Measurements from ENCODE around the gene RASGEF1B. TPM values are rescaled to one million over a fixed set of nuclear protein-coding genes. Genes with fewer than 3 reads are reported as not detected.

RASGEF1B gene
- total RNA-seq, 1 experiment from 2014 or later: 7.5 TPM

DNA sequence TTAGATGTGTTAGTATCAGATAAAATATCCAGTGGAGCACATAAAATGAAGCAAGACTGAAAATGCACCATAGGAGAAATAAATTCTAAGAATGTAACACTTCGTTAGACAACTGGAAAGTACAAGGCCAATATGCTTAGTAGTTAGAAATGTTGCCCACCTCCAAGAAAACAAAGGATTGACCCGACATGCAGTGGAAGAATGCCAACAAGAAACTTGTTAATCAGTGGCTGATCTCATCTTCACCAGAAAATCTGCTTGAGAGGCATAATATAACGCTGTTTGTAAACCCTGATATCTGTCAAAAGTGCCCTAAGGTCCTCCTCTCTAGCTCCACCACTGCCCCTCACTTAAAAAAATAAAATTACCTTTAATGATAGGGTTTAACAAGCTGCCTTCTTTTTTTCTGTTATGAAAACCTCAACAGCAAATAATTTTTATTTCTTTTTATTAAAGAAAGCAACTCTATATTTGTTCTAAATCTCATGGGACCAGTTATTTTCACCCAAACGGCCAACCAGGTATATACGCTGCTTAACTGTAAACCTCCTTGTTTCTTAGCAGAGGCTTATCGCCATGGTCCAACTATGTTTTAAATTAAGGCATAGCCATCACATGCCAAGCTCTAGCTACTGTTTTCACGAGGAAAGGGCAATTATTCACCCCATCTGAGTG is 1.8 kb downstream of the RASGEF1B start:
- no peak overlapping the region for H2AFZ ChIP-seq (ENCODE audit: low read length)
- no peak overlapping the region for H2BK120ac ChIP-seq (ENCODE audit: low read depth, low read length, poor library complexity, severe bottlenecking)
- H3K27me3 ChIP-seq (ENCODE audit: insufficient read depth, low read length): peaks cover 8% of the 10 kb centered on the region; the same call in 1 of the 2 replicates
- no peaks in the 10 kb centered on the region for H3K79me1 ChIP-seq (ENCODE audit: insufficient read depth, low read depth, low read length, poor library complexity, severe bottlenecking)
- peaks cover 22% of the 10 kb centered on the region for H3K27me3 Mint-ChIP-seq (ENCODE audit: low read depth)
- H2BK15ac ChIP-seq (ENCODE audit: low read depth, low read length): no peak overlapping the region
- no peak overlapping the region for H4K5ac ChIP-seq (ENCODE audit: insufficient read length, low read depth, low read length)
- no peak overlapping the region for H3K18ac ChIP-seq (ENCODE audit: insufficient read length, low read depth, low read length)
- no peaks in the 10 kb centered on the region for H4K20me1 ChIP-seq (ENCODE audit: control insufficient read depth, insufficient read depth, insufficient read length)
- peaks cover 0 to 3% of the 10 kb centered on the region in 2 experiments; a peak in 2 of 5 replicates for H3K9me3 Mint-ChIP-seq
- H3K4ac ChIP-seq (ENCODE audit: low read depth, low read length): no peak overlapping the region
- H3K27ac ChIP-seq (ENCODE audit: insufficient read length, low read depth, low read length): no peak overlapping the region
- no peak overlapping the region for H3K56ac ChIP-seq (ENCODE audit: insufficient read length, low read depth, low read length)
- H3K23ac ChIP-seq (ENCODE audit: insufficient read length, low read depth, low read length): no peak overlapping the region
- H3K27ac Mint-ChIP-seq: no peak overlapping the region; a peak in 1 of 7 replicates
- H4K91ac ChIP-seq (ENCODE audit: insufficient read length, low read depth, low read length): no peak overlapping the region
- no peak overlapping the region for H2BK20ac ChIP-seq (ENCODE audit: low read depth, low read length, poor library complexity, severe bottlenecking)
- H3K4me1 ChIP-seq (ENCODE audit: insufficient read depth, low read length): no peaks in the 10 kb centered on the region; the same call in 1 of the 2 replicates
- H3K9me3 ChIP-seq (ENCODE audit: control insufficient read depth, low read depth, low read length): no peaks in the 10 kb centered on the region
- no peak for DNase-seq
- no peak overlapping the region for H3K14ac ChIP-seq (ENCODE audit: insufficient read depth, low read length)
- no peak overlapping the region for H3T11ph ChIP-seq (ENCODE audit: low read length)
- peaks cover 51 to 58% of the 10 kb centered on the region in 2 experiments for H3K4me1 Mint-ChIP-seq
- H3K36me3 Mint-ChIP-seq (ENCODE audit: insufficient read depth in 1 of 3, low read depth in 3 of 3): peaks cover 0 to 3% (median 2%) of the 10 kb centered on the region in 3 experiments; a peak in 4 of 7 replicates
- H3K79me2 ChIP-seq (ENCODE audit: insufficient read depth, low read length): no peaks in the 10 kb centered on the region
- H2AK5ac ChIP-seq (ENCODE audit: insufficient read length, low read length): no peak overlapping the region
- H2BK5ac ChIP-seq (ENCODE audit: insufficient read length, low read length): no peak overlapping the region
- no peak overlapping the region for H3K9ac ChIP-seq (ENCODE audit: extremely low read depth, insufficient read length, low read length)
- no peak overlapping the region for H4K8ac ChIP-seq (replicated peaks; ENCODE audit: insufficient read length, low read depth, low read length)
- H3K4me2 ChIP-seq (ENCODE audit: insufficient read depth, insufficient read length, low read length): peak overlapping the region; percentile 90
- no CpG with 5 or more reads among the region's 7 CpGs for WGBS (ENCODE audit: extremely low coverage, insufficient read length, low lambda C conversion rate)
- TF ChIP-seq, protein P1, sequence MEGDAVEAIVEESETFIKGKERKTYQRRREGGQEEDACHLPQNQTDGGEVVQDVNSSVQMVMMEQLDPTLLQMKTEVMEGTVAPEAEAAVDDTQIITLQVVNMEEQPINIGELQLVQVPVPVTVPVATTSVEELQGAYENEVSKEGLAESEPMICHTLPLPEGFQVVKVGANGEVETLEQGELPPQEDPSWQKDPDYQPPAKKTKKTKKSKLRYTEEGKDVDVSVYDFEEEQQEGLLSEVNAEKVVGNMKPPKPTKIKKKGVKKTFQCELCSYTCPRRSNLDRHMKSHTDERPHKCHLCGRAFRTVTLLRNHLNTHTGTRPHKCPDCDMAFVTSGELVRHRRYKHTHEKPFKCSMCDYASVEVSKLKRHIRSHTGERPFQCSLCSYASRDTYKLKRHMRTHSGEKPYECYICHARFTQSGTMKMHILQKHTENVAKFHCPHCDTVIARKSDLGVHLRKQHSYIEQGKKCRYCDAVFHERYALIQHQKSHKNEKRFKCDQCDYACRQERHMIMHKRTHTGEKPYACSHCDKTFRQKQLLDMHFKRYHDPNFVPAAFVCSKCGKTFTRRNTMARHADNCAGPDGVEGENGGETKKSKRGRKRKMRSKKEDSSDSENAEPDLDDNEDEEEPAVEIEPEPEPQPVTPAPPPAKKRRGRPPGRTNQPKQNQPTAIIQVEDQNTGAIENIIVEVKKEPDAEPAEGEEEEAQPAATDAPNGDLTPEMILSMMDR (conservative IDR thresholded peaks at IDR 0.05): no peak
- H2BK12ac ChIP-seq (ENCODE audit: insufficient read length, low read depth, low read length): no peak overlapping the region
- H3K23me2 ChIP-seq (ENCODE audit: insufficient read length, low read depth, low read length, poor library complexity, severe bottlenecking): peaks cover 11% of the 10 kb centered on the region
- peak overlapping the region; percentile 70 to 85 for H3K4me3 Mint-ChIP-seq

Data from H9 (cell line).